HepG2 (cell line): ENCODE data around the gene CRYZL1.

ENCODE experiments used
- SRF ChIP-seq: IDR thresholded peaks from 2 replicates; pipeline ENCODE4 v1.6.1; 2011; ENCODE audit warnings: mild to moderate bottlenecking, low read depth, low read length, moderate library complexity
- ZKSCAN8 ChIP-seq: IDR thresholded peaks from 2 replicates; pipeline ENCODE4 v1.6.1; 2016; ENCODE audit warnings: borderline replicate concordance, missing genetic modification reagents, missing compliant biosample characterization
- TF ChIP-seq, protein P1 (sequence below): sonication (generic); formaldehyde crosslinking; IDR thresholded peaks from 2 replicates; pipeline ENCODE4 v1.5.0; 2020; ENCODE audit warnings: mild to moderate bottlenecking, missing genetic modification reagents, moderate library complexity

DNA sequence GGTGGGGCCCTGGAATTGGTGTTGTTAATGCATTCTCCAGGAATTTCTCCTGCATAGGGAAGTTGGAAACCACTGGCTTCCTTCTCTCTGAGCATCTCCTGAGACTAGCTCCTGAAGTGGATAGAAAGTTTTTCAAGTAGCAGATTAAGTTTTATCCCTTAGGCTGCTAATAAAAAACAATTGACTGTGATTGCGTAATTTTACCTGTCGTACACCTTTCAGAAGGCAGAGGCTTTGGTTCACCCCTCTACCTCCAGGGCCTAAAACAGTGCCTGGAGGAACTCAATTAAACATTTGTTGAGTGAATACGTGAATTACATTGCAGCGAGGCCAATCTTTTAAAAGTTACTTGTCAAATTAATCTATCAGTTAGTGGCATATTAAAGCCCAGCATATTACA lies 4.2 kb upstream of the CRYZL1 start:
- TF ChIP-seq SRF (no peak), ZKSCAN8 (no peak)
- TF ChIP-seq, protein P1, sequence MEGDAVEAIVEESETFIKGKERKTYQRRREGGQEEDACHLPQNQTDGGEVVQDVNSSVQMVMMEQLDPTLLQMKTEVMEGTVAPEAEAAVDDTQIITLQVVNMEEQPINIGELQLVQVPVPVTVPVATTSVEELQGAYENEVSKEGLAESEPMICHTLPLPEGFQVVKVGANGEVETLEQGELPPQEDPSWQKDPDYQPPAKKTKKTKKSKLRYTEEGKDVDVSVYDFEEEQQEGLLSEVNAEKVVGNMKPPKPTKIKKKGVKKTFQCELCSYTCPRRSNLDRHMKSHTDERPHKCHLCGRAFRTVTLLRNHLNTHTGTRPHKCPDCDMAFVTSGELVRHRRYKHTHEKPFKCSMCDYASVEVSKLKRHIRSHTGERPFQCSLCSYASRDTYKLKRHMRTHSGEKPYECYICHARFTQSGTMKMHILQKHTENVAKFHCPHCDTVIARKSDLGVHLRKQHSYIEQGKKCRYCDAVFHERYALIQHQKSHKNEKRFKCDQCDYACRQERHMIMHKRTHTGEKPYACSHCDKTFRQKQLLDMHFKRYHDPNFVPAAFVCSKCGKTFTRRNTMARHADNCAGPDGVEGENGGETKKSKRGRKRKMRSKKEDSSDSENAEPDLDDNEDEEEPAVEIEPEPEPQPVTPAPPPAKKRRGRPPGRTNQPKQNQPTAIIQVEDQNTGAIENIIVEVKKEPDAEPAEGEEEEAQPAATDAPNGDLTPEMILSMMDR, result no peak
